GM08714 (cell line): ENCODE data around the gene ZFYVE28.

Experiments used
- H3K4me3 ChIP-seq: fragments of 200-500 bp; sonication (Bioruptor generic); 2 replicates; pipeline ENCODE4 v1.5.1; 2014; ENCODE audit warnings: mild to moderate bottlenecking, low read length, inconsistent platforms
- ZNF274 ChIP-seq: IDR thresholded peaks from 2 replicates; pipeline ENCODE4 v1.6.1; 2012; ENCODE audit warnings: mild to moderate bottlenecking, low read depth, low read length

ZFYVE28 gene

DNA sequence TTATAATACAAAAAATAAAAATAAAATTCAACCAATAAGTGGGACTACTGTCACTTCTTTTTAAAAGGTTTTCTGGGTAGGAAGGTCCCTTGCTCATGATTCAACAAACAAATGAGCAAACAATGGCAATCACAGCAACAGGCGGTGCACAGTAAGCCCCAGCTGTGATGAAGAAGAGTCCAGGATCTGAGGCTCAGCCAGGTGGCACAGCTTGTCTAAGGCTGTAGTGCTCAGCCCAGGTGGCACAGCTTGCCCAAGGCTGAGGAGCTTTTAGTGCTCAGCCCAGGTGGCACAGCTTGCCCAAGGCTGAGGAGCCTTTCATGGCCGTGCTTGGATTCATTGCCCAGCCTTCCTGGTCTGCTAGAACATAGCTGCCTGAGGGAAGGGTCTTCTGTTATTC lies 75.0 kb downstream of the ZFYVE28 start:
- no peak overlapping the region for H3K4me3 ChIP-seq
- no peak for TF ChIP-seq ZNF274

DNA sequence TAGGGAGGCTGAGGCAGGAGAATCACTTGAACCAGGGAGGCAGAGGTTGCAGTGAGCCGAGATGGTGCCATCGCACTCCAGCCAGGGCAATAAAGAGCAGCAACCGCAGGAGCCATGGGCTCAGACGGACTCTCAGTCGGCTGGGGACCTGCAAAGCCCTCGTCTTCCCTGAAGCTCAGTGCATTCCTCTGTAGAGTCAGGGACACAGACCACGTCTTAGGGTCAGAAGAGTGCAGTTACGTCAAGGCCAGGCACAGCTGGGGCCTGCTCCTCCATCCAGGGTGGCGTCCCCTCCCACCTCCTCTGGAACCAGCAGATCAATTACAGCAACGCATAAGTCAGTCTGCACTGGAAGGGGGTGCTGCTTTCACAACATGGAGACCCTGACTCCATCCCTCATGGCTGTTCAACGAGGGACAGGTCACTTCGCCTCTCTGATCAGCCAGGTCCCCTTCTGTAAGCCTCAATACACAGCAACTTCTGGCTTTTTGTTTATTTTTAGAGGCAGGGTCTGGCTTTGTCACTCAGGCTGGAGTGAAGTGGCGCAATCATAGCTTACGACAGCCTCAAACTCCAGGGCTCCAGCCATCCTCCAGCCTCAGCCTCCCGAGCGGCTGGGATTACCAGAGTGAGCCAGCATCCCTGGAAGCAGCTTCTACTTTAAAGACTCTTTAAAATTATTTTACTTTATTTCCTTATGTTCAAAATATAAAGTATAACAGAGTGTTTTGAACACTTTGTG lies 76.4 kb downstream of the ZFYVE28 start:
- no peak for TF ChIP-seq ZNF274
- H3K4me3 ChIP-seq: no peak overlapping the region

DNA sequence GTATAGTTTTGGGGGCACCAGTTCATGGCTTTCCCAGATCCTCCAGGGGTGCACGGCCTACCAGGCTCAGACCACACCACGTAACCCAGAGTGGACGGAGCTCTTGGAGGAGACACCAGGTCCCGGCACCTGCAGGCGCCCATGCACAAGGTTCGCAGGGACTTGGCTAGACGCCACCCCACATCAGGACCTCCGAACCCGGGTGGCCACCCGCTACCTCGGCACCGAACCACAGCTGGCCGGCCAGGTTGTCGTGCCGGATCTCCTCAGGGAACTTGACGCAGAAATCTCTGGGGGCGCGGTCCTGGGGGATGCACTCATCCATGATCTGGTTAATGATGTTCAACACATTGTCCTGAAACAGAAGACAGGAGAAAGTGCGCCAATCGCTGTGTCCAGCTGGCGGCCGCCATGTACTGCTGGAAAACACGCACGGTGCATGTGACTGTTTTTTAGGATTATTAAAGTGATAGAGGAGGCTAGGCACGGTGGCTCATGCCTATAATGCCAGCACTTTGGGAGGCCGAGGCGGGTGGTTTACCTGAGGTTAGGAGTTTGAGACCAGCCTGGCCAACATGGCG lies 77.1 kb downstream of the ZFYVE28 start:
- TF ChIP-seq ZNF274: no peak
- H3K4me3 ChIP-seq: no peak overlapping the region

DNA sequence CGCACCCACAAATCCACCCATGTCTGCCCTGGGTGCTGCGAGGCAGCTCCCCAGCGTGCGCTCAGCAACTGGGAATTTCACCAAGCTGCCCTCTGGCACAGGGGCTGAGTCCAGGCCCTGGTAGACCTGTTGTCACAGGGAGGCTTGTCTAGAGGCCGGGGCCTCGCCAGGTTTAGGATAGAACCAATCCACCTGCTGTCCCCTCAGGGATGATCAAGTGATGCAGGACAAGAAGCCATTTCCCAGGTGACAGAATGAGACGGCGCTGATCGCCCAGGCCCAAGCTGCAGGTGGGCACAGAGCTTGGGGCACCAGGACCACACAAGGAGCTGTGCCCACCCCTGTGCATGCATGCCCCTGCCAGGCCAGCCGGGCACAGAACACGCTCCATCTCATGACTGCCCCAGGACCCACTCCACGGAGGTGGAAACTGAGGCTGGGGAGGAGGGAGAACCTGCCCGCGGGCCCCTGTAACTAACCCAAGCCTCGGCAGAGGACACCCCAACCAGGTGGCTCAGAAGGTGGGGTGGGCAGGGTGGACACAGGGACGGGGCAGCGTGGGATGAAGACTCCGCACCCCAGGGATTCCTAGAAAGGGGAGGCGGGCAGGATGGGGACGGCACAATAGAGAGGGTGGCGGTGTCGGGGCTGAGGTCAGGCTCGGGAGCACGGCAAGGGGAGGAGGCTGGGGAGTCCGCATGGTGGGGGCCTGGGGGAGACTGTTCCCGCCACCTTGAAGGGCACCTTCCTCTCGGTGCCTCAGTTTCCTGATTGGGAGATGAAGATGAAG lies 78.0 kb downstream of the ZFYVE28 start:
- no peak for TF ChIP-seq ZNF274
- H3K4me3 ChIP-seq: no peak overlapping the region

DNA sequence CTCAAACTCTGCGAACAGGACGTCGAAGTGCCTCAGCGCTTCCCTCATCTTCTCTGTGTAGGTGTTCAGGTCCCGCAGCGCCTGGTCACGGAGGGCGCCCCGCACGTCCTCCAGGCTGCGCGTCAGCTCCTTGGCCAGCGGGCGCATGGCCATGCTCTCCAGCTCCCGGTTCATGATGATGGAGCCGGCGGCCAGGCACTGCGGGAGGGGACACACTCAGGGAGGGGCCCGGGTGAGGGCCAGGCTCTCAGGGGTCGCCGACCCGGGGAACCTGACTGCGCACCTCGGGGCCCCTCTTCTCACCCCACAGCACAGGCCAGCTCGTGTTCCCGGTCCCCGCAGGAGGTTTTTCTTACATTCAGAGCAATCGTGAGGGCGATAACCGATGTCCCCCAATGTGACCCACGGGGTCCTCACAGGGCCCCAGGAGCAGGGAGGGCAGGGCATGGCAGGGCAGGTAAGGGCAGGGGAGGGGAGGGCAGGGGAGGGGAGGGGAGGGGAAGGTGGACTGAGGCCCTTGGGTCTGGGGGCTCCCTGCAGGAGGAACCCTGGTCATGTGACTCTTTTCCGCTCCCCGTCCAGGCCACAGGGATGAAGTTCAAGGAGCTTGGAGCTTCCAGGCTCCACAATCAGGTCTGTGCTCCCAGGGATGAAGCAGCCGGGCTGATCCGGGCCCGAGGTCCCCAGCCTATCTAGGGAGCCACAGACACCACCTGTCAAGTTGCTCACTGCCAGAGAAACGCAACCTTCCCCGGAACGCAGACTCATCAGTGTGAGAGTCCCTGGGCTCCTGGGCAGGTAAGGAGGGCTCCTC lies 78.8 kb downstream of the ZFYVE28 start:
- H3K4me3 ChIP-seq: no peak overlapping the region
- TF ChIP-seq ZNF274: no peak

DNA sequence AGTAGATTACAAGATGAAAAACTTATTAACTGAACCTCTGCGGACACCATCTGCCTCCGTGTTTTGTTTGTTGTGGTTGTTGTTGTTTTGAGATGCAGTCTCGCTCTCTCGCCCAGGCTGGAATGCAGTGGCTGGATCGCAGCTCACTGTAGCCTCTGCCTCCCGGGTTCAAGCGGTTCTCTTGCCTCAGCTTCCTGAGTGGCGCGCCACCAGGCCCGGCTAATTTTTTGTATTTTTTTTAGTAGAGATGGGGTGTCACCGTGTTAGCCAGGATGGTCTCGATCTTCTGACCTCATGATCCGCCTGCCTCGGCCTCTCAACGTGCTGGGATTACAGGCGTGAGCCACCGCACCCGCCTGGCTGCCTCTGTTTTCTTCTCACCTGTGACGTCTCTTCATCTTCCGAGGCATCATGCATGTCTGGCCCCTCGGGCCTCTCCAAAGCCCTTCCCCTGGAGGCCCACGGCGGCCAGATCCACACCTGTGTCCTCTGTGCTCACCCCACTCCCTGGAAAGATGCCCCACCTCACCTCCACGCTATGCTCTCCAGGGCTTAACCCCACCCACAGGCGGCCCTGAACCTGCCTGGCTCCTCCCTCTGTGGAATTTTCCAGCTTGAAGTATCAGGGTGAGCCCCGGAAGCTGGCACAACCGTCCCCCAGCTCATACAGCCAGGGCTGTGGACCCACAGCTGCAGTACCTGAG lies 79.5 kb downstream of the ZFYVE28 start:
- no peak overlapping the region for H3K4me3 ChIP-seq
- no peak for TF ChIP-seq ZNF274

DNA sequence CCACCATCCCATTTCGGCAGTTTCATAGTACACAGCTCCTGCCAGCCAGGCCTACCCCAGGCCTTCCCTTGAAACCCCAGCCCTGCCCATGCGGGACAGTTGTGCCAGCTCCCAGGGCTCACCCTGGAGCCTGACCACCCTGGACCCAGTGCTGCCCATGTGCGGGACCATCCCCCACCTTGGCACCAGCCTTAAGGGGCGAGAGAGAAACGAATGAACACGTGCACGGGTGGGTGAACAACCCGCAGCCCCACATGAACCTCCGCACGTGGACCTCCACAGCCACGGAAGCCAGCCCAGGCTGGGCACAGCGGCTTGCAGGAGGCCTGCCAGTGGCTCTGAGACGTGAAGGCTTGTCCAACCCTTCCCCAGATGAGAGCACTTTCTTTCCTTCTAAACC lies 80.5 kb downstream of the ZFYVE28 start:
- H3K4me3 ChIP-seq: no peak overlapping the region
- no peak for TF ChIP-seq ZNF274

DNA sequence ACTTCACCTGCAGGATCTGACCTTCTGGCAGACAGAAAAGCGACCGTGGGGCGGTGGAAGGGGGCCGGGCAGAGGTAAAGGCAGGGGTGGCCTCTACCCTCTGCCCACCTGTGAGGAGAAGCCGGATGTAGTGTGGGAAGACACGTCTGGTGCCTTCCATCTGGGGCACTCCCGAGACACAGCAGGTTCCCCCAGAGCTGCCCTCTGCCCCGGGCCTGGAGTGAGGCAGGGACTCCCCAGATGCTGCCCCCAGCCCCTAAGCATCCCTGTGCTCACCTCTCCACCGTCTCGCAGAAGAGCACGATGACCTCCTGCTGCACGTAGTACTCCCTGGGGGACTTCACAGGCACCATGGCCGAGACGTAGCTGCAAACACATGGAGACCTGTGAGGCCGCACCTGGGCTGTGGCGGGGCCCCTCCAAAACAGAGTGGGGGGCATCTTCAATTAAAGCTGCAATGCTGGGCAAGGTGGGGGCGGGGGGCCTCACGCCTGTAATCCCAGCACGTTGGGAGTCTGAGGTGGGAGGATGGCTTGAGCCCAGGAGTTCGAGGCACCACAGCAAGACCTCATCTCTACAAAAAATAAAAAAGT lies 81.2 kb downstream of the ZFYVE28 start:
- no peak for TF ChIP-seq ZNF274

DNA sequence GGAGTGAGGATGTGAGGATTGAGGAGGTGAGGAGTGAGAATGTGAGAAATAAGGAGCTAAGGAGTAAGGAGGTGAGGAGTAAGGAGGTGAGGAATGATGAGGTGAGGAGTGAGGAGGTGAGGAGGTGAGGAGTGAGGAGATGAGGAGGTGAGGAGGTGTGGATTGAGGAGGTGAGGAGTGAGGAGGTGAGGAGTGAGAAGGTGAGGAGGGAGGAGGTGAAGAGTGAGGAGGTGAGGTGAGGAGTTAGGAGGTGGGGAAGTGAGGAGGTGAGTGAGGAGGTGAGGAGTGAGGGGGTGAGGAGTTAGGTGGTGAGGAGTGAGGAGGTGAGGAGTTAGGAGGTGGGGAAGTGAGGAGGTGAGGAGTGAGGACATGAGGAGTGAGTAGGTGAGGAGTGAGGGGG lies 81.8 kb downstream of the ZFYVE28 start:
- H3K4me3 ChIP-seq: no peak overlapping the region
- TF ChIP-seq ZNF274: no peak

More for the DNA sequence above, 81.2 kb downstream of the ZFYVE28 start:
- H3K4me3 ChIP-seq: no peak overlapping the region

DNA sequence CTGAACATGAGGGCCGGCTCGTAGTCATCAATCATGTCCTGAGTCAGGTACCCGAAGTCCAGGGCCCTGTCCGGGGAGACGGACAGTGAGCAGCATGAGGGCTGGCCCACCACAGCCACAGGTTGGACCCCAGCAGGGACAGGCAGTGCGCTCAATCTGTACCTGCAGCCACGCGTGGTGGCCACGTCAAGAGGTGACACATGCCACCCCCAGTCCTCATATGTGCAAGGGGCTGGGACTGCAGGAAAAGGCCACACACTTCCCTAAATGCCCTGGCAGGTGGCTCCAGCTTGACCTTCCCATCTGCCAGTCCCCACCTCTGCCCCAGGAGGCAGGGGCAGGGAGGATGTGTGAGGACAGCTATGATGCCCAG lies 82.7 kb downstream of the ZFYVE28 start:
- H3K4me3 ChIP-seq: no peak overlapping the region
- no peak for TF ChIP-seq ZNF274

DNA sequence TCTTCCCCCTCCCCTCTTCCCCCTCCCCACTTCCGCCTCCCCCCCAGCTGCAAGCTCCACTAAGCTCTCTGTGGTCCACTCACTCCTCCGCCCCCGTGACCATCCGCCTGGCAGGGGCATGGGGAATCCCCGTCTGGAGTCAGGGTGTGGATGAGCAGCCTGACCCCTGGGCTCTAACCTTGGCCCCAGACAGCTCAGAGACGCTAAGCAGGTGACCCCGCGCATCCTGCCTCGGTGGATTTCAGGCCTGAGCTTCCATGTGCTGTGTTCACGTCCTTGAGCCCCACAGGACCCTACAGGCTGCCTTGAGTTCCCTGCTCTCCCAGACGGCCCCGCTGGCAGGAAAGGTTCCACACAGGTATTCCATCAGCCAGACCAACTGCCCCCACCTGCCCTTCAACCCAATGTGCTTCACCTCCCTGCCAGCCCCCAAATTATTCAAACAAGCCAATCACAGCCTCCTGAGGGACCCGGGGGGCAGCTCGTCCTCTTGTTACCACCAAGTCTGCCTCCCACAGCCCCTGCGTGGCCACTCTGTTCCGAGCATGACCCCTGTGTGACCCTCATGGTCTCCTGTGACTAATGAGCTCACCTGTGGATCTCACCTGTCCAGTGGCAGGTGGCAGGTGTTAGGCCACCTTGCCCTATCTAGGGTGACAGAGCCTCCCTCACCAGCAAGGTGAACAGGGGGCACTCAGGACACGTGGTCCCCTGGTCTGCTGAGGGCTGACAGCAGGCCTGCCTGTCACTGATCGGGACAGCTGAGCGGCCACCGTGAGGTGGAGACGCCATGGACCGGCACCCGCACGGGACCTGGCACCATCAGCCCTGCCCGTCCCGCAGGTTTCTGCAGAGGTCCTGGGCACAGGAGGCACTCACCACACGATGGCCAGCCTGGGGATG lies 83.4 kb downstream of the ZFYVE28 start:
- no peak overlapping the region for H3K4me3 ChIP-seq
- no peak for TF ChIP-seq ZNF274

DNA sequence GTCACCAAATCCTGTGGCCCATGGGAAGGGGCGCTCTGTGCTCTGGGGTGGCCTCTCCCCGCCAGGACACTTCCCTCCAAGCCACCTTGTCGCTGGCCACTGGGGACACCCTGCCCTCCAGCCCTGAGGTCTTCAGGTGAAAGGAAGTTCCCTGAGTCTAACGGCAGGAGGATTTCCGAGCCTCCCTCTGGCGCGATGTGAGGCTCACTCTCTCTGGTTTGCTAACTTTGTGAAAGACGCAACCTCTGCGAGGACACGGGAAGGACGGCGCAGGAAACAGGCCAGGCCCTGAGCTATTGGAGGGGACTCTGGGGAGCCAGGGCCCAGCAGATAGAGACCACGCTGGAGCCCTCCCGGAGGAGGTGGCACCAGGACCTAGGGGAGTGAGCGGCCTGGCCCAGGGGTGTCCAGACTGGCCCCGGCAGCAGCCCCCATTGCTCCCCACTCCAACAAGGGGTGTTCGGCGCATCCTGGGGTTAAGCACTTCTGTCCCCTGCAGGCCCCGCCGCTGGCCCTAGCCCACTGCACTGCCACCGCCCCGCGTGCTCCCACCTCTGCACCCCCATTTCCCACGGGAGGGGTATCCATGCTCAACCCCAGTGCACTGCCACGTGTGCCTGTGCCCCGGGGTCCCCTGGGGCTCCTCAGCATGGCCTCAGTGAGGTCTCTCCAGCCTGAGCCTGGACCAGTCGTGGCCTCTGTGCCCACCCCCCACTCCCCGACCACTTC lies 84.4 kb downstream of the ZFYVE28 start:
- no peak for TF ChIP-seq ZNF274
- H3K4me3 ChIP-seq: no peak overlapping the region
